HG02973 (cell line): Measurements from ENCODE around the gene TIMM23.
"Not testable (repeated sequence)": the region's sequence is repeated elsewhere in the genome, so short reads cannot be mapped to it uniquely, and the experiment has no call there.

ENCODE experiments used
- ATAC-seq: cut with Tn5 transposase; IDR thresholded peaks from one replicate; pipeline ENCODE4 v1.9.1; 2021; ENCODE audit warnings: moderate library complexity; ENCODE audit not compliant: unreplicated experiment

TIMM23 gene, protein sequence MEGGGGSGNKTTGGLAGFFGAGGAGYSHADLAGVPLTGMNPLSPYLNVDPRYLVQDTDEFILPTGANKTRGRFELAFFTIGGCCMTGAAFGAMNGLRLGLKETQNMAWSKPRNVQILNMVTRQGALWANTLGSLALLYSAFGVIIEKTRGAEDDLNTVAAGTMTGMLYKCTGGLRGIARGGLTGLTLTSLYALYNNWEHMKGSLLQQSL

DNA sequence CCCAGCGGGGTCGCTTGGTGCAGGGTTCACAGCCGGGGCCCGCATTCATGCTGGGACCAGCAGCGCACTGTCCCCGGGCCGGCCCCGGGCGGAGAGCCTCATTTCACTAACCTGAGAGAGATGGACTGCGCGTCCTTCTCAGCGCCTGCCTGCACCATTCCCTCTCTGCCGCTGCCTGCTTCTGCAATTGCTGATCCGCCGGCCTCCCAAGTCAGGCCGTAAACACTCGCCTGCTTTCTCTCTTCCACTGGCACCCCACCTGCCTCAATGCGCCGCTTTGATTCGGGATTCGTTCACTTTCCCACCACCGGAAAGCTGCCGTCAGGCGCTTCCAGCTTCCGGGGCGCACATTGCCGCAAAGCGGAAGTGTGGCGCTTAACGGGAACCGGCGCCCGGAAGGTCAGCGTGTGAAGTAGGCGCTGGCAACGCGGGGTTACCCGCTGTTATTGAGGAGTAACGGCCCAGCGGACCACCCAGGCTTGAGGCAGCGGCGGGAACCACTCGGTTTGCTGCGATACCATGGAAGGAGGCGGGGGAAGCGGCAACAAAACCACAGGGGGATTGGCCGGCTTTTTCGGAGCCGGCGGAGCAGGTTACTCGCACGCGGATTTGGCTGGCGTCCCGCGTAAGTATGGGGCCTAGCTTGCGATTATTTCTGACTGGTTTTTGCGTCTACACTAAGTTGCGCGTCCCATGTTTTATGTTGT lies at the start of gene TIMM23:
TSS of gene TIMM23 (plus strand) at position 384 of the 707 bp plus-strand sequence. CDS start at position 520, 136 bp downstream.
- ATAC-seq = peak; percentile 53

DNA sequence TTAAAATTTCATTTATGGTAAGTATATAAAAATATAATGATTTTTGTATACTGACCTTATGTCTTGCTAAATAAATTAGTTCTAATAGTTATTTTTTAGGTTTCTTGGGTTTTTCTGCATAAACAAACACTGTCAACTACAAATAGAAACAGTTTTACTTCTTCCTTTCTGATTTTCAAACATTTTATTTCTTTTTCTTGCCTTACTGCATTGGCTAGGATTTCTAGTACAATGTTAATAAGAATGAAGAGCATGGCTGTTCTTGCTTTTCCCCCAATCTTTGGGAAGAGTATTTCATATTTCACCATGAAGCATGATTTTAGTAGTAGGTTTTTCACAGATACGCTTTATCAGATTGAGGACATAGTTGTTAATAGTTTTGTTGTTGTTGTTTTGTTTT lies 45.5 kb upstream of the TIMM23 start:
- ATAC-seq = not testable (repeated sequence)

DNA sequence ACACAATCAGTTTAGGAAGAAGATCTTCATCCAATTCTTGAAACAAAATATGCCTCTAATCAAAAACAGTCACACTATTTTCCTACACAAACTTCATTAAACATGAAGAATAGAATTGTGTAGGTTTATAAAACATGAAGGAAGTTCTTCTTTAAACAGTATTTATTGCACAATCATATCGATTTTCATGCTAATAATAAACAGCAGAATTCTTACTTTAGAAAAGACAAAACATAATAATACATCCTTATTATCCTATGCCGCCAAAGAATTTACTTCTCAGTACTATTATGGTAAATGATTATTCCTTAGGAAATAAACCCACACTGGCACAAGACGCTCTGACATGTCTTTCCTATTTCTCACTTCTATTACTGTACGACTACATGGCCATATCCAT lies 41.0 kb upstream of the TIMM23 start:
- ATAC-seq = not testable (repeated sequence)

DNA sequence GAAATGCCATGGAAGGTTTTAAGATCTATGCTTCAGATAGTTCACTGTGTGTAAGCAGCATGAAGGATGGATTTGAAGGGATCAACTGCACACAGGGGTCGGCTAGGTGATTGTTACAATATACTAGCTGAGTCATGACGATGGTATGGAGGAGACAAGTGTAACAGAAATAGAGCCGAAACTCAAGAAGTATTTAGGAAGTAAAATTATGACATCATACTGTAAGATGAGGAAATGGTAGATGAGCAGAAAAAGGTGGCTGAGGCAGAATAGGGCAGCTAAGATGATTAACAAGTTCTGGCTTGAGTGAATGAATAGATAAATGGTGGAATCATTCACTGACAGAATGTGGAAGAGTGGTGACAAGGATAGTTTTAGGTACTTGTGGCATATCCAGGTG lies 37.5 kb upstream of the TIMM23 start:
- ATAC-seq = not testable (repeated sequence)

DNA sequence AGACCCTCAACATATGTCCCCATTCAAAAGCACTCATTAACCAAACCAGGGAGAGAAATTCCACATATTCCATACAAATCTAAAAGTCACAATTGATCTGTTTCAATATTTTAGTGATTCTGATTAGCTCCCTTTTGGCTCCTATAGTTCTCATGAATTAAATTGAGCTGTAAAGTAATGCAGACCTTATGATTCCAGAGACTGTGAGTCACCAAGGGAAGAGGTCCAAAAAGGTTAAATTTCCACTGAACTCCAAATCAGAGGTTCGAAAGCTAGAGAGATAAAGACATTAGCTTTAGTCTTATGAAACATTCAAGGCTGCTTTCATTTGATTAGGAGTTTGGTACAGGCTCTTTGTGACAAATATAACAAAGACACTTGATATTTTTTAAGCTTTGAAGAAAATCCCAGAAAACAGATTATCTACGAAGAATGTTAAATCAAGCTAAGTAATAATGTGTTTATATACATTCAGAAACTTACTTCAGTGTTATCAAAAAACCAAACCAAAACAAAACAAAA lies 33.1 kb upstream of the TIMM23 start:
- ATAC-seq = not testable (repeated sequence)

DNA sequence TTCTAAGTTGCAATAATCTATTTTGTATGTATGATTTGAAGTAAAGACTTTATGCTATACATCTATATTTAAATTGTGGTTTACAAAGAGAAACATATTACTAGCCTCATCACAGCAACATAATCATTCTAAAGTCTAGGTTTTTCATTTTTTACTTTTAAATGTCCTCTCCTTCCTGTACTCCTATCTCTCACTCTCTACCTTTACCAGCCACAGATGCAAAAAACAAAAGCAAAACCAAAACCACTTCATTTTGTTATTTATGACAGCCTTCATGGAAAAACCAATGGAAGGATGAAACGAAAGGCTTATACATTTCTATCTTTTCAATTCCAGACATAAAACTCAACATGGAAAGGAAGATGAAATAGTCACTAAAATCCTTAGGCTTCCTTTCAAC lies 31.1 kb upstream of the TIMM23 start:
- ATAC-seq = not testable (repeated sequence)

DNA sequence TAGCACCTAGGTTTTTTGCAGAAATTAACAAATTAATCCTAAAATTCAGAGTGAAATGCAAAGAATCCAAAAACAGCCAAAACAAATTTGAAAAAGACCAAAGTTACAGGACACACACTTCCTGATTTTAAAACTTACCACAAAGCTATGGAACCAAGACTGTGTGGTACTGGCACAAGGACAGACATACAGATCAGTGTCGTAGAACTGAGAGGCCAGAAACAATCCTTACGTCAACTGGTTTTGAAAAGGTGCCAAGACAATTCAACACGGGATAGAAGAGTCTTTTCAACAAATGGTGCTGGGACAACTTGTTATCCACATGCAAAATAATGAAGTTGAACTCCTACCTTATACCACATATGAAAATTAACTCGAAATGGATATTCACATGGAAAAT lies 26.8 kb upstream of the TIMM23 start:
- not testable (repeated sequence) for ATAC-seq

DNA sequence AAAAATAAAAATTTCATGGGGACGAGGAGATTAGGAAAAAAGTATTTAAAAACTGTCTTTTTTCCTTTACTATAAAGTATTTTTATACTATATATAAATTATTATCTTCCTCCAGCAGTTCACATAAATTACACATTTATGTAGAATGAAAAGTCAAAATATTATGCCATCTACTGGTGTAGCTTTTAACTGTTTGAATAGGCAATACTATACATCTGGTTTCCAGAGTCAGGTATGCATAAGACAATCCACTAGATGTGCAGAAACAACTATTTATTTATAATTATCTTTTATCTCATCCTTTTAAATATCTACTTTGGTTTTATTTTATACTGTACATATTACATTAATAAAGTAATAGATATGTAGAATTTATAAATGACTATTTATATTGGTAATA lies 24.9 kb upstream of the TIMM23 start:
- not testable (repeated sequence) for ATAC-seq

DNA sequence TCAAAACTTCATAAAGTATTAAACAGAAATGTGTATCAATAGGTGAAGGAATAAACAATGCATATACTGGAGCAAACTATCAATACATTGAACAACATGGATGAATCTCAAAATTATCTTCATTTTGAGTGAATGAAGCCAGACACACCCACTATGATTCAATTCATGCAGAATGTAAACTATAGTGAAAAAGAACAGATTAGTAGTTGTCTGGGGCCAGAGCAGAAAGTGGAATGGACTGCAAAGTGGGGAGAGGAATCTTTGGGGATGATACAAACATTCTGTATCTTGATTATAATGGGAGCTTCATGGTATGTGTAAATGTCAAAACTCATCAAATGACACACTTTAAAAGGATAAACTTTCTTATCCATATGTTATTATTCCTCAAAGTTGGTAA lies 23.5 kb upstream of the TIMM23 start:
- ATAC-seq = not testable (repeated sequence)

DNA sequence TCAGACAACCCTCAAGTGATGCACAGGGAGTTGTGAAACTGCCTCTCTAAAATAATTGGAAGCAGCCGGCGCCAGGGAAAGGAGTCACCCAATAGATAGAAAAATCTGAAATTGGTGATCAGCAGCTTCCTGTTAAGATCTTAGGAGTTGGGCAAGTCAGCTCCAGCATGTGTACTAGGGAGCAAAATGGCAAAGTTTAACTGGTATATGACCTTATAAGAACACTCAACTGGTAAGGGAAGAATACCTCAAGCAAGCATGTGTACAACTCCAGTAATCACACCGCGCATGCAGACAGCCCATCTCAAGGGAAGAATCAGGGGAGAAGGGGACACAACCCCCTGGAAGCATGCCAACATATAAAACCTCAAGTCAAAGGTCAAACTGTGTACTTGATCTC lies 17.9 kb upstream of the TIMM23 start:
- not testable (repeated sequence) for ATAC-seq

DNA sequence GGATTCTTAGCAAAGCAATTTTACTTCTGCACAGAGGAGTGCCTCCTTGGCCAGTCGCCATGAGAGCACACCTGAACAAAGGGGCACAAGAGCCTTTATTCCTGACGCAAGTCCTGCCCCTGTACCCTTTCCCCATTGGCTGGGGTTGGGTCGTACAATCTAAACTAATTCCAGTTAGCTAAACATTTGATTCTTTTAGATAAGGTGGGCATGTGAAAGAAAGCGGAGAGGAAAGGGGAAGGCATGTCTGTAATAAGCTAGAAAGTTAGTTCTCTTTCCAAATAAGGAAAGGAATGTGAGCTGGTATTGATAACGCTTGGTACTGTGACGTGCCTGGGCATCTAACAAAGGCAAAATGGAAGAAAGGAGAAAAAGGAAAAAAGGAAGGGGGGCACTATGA lies 15.7 kb upstream of the TIMM23 start:
- not testable (repeated sequence) for ATAC-seq

DNA sequence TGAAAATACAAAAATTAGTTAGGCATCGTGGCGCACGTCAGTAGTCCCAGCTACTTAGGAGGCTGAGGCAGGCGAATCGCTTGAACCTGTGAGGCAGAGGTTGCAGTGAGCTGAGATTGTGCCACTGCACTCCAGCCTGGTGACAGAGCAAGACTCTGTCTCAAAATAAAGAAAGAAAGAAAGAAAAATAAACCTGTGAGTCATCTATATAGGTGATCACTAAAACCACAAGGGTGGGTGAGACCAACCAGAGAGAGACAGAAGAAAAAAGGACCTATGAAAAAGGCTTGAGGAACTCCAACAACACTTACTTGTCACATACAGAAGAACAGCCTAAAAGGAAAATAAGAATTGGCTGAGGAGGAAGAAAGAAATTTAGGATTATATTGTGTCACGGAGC lies 14.4 kb upstream of the TIMM23 start:
- ATAC-seq = not testable (repeated sequence)

DNA sequence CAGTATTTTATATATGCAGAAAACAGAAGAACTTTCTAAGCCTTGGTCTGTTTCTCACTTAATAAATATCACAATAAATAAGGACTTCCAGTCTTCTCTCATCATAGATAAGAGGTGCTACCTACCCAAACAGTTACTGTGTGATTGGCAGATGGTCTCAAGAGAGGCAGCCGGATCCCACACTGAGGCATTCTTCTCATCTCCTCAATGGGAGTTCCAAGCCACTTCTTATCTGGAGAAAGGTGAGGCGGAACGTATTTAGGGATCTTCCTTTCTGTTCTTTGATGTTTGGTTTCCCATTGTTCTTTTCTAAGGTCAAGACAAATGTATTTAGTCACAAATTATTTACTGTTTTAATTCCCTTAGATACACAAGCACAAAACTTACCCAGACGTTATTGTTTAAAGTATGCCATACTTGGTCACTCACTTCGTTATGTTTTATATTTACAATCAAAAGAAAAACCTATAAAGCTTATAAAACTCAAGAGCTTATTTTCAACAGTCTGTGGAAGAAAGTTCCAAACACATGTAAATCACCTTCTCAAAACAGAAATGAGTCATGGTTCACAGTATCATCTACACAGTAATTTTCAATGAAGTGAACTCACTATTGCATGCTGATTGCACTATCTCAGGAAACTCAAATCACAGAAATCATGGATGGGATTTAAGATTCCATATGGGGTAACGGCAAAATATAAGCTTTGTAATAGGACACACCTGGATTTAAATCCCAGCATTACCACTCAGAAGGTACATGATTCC lies 9.4 kb upstream of the TIMM23 start:
- not testable (repeated sequence) for ATAC-seq

DNA sequence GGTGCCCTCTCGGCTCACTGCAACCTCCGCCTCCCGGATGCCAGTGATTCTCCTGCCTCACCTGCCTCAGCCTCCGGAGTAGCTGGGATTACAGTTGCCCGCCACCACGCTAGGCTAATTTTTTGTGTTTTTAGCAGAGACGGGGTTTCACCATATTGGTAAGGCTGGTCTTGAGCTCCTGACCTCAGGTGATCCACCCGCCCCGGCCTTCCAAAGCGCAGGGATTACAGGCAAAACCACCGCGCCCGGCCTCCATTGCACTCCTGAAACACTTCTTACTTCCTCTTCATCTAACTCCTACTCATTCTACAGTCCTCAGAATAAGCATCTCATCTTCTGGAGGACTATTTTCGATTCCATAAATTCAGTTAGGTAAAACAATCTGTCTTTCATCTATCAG lies 1.3 kb upstream of the TIMM23 start:
- not testable (repeated sequence) for ATAC-seq

DNA sequence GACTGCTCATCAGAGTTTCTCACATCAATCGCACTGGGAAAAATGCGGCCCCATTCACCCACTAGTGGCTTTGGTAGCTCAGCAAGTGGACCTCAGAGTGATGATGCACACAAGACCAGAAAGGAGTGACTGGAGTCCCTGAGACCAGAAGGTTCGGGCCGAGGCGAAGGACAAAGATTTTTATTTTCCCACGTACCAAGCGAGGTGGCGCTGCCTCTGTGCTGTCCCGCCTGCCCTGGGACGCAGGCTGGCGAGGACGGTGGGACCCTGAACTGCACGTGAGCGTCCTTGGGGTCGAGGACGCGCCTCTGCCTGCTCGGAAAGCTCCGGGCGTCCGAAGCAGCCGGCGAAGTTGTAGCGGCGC lies 565 bp upstream of the TIMM23 start:
- peak; percentile 30 for ATAC-seq

DNA sequence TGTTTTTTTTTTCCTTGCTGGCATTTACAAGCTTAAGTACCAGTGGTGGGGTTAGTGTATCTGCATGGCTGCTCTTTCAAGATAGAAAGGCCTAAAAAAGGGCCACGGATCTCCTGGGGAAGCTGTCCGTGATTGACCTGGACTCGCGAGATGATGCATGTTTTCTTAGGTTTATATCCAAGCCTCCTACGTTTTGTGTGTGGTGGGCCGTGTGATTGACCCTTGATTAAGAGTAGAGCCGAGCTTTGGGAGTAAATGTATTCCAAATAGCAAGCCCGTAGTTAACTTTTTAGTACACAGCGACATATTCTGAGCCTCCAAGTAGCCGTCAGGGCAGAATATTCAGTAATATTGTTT lies 502 bp downstream of the TIMM23 start:
- peak; percentile 10 for ATAC-seq

DNA sequence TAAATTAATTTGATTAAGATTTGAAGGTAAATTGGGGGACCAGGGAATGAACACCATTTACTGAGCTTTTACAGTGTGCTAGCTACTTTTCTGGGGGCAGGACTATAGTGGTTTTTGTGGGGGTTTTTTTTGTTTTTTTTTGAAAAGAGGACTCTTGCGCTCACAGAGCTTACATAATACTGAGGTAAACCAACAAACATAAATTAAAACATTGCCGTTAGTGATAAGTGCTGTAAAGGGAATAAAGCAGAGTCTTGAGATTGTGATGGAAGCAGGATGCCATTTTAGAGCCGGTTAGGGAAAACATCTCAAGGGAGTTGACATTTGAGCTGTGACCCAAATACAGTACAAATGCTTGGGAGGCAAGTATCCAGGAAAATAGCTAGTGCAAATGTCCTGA lies 1.8 kb downstream of the TIMM23 start:
- ATAC-seq = not testable (repeated sequence)

DNA sequence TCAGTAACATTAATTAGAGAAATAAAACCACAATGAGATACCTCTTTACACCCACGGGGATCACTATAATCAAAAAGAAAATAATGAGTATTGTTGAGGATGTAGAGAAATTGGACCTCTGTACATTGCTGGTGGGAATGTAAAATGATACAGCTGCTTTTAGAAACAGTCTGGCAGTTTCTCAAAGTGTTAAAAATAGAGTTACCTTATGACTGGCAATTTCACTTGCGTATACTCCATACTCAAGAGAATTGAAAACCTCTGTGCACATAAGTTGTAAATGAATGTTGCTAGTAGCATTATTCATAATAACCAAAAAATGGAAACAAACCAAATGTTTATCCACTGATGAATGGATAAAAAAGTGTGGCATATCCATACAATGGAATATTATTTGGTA lies 6.3 kb downstream of the TIMM23 start:
- peak; percentile 75 for ATAC-seq

DNA sequence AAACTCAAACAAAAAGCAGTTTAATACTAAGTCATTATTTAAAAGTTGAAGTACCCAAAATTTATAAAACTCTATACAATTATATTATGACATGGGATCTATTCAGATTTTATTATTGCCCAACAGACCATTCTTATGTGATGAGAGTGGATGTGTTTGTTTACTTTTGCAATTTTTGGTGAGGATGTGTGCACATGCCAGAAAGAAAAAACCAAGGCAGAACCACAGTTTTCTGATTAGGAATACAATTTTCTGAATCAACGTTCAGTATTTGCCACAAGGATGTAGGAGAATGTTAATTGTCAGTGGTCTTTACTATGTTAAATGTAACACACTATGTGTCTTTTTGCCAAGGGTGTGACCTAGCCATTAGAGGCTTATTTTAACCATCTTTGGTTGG lies 9.1 kb downstream of the TIMM23 start:
- not testable (repeated sequence) for ATAC-seq

DNA sequence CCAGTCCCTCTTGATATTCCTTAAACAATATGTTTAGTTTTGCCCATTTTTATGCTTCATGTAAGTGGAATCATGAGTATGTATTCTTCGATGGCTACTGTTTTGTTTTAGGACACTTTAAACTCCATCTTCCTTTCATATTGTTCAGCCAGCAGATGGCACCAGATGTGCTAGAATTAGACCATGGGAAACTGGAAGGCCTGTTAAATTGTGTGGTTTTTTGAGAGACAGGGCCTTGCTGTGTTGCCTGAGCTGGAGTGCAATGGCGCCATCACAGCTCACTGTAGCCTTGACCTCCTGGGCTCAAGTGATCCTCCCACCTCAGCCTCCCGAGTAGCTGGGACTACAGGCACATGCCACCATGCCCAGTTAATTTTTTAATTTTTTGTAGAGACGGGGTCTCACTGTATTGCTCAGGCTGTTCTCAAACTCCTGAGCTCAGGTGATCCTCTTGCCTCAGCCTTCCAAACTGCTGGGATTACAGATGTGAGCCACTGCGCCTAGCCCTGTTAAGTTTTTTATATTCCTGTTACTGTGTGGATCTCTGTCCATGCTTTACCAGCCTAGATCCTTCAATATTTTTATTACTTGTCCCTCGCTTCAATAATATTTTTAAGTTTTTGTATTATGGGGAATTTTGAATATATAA lies 11.4 kb downstream of the TIMM23 start:
- not testable (repeated sequence) for ATAC-seq

DNA sequence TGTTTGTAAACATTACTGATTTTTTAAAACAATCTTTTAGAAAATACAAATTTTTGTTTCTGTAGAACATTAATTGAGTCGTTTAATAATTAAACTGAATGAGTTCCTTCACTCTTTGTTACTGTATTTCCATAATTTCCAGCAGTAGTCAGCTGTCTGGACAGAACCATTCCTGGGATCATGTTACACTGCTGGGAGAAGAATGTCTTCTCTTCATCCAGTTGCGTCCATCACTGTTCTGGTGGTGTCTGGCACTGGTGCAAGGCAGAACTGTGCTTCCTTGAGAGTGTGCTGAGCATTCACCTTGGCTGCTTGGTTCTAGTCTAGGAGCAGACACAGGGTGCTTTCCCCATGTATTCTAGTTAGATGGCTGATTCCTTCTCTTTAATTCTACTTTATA lies 12.2 kb downstream of the TIMM23 start:
- ATAC-seq = not testable (repeated sequence)
